IPS-18c (cell line): Measurements from ENCODE around the gene CDH13.

Experiments used
- H3K4me3 ChIP-seq: 2 replicates; pipeline ENCODE4 v1.7.0; 2013; ENCODE audit warnings: low read depth, mild to moderate bottlenecking, low read length, moderate library complexity; ENCODE audit not compliant: insufficient read depth
- H3K9me3 ChIP-seq: one replicate; pipeline ENCODE4 v1.6.1; 2013; ENCODE audit warnings: mild to moderate bottlenecking, low read length, moderate library complexity; ENCODE audit not compliant: control insufficient read depth, insufficient read depth

CDH13 gene

GRCh38 chr16:83176802-83177201 is 550.0 kb downstream of the CDH13 start:
- Histone ChIP-seq H3K9me3 (no peaks in the 10 kb centered on the region), H3K4me3 (no peak overlapping the region)

- H3K9me3 ChIP-seq = no peaks in the 10 kb centered on the region
- H3K4me3 ChIP-seq = no peak overlapping the region
These were observed 559.1 kb downstream of the CDH13 start for GRCh38 chr16:83185902-83186301.

DNA sequence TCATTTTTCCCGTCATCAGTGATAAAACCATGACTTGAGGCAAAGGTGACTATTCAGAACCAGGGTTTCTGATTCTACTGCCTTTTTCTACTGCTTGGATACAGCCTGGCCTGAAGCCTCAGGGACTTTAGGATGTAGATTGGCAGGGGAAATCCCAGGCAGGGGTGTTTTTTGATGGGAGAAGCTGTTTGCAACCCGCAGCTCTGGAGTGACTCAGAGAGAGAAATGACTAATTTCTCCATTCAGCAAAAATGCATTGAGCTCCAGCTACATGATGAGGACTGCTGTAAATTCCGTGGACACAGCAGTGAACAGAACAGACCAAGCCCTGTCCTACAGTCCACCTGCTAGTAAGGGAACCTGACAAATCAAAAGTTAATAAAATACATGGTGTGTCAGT is 560.6 kb downstream of the CDH13 start:
- Histone ChIP-seq H3K9me3 (no peaks in the 10 kb centered on the region), H3K4me3 (no peak overlapping the region)

- Histone ChIP-seq H3K9me3 (no peaks in the 10 kb centered on the region), H3K4me3 (no peak overlapping the region)
These were observed 570.0 kb downstream of the CDH13 start for GRCh38 chr16:83196796-83197195.

DNA sequence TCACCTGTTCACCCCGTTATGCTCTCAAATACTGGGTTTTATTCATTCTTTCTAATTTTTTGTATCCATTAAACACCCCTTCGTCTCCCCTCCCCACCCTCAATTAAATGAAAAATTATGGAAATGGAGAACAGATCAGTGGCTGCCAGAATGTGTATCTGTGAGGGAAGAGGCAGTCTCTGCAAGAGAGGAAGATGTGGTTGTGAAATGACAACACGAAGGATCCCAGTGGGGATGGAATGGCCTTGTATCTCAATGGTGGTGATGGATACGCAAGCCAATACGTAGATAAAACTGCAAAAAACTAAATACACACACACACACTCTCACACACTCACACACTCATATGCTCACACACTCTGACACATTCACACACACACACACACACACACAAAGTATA is 570.7 kb downstream of the CDH13 start:
- Histone ChIP-seq H3K9me3 (no peaks in the 10 kb centered on the region), H3K4me3 (no peak overlapping the region)

GRCh38 chr16:83198977-83199376 is 572.2 kb downstream of the CDH13 start:
- no peaks in the 10 kb centered on the region for H3K9me3 ChIP-seq
- H3K4me3 ChIP-seq = no peak overlapping the region

DNA sequence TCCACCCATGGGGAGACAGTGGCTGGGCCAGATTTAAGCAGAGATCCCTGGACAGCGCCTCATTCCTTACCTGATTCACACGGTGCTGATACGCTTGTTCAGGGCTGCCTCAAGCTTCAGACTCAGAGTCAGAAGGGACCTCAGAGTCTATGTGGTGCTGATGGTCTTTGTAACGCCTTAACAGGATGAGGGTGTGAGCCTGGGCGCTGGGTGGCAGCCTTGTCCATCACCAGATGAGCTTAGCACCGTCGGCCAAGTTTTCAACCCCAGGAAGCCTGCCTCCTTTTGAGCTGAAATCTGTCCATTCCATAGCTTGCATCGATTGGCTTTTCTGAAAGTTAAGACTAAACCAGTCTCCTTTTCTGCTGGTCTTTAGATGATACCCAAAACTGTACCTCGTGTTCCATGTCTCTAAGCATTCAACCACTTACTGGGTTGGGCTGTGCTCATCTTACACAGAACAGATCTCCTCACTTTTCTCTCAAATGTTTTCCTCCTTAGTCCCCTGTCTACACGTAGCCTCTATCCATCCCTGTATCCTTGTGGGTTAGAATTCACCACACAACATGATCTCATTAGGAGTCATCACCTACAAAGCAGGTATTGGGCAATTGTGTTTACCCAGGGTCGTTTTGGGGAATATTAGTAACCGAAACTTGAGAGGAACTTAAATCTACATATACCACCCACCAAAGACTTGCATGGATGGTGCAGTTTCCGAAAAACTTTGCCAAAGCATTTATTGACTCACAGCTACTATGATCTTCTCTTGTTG is 573.4 kb downstream of the CDH13 start:
- H3K4me3 ChIP-seq = no peak overlapping the region
- no peaks in the 10 kb centered on the region for H3K9me3 ChIP-seq

DNA sequence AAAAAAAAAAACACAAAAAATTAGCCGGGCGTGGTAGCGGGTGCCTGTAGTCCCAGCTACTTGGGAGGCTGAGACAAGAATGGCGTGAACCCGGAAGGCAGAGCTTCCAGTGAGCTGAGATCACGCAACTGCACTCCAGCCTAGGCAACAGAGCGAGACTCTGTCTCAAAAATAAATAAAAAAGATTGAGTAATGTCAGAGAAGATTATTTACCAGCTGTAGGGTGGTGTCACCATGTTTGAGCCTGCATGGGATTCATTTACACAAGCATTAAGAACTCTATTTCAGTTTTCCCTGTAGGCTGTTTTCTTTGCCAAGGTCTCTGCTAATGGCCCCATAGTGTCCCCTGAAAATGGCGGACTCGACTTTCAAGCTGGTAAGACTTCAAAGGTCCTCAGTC is 575.0 kb downstream of the CDH13 start:
- Histone ChIP-seq H3K9me3 (no peaks in the 10 kb centered on the region), H3K4me3 (no peak overlapping the region)

DNA sequence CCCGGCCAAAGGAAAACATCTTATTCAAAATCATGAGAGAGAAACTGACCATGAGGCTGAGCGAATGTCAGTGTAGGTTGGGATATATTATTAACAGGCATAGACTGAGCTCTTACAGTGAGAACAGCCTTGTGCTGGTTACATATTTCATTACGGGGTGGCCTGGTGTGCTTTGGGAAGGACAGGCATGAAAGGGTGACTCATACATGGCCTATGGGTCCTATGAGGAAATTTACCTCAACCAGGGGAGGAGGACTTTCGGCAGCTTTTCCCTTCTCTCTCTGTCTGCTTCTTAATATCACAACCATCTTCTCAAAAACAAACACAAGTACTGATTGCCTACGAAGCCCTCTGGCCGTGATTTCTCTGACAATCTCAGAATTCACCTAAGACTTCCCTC is 579.1 kb downstream of the CDH13 start:
- Histone ChIP-seq H3K4me3 (no peak overlapping the region), H3K9me3 (no peaks in the 10 kb centered on the region)

GRCh38 chr16:83206426-83206825 is 579.7 kb downstream of the CDH13 start:
- no peak overlapping the region for H3K4me3 ChIP-seq
- no peaks in the 10 kb centered on the region for H3K9me3 ChIP-seq

- no peak overlapping the region for H3K4me3 ChIP-seq
- peaks cover 3% of the 10 kb centered on the region for H3K9me3 ChIP-seq
These were observed 584.9 kb downstream of the CDH13 start for GRCh38 chr16:83211711-83212110.

DNA sequence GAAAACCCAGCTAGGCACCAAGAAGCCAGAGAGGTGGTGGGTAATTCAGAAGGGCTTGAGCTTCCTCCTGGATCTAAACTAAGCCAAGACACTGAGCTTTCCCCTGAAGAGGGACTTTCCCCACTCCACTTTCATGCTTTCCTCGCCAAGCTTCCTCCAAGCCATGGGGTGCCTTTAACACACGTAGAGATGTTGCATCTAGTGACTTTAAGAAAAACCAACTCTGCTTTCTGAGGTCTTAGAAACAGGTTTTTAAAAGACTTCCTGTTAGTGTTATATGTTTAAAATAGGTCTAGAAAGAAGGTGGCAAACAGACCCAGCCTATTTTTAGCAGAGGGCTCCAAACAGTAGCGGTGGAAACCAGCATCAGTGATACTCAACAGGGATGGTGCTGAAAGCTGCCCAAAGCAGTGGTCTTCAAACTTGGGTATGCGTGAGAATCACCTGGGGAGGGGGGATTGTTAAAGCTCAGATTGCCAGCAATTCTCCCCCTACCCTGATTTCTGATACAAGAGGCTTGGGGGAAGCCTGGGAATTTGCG is 585.6 kb downstream of the CDH13 start:
- Histone ChIP-seq H3K9me3 (peaks cover 3% of the 10 kb centered on the region), H3K4me3 (no peak overlapping the region)

DNA sequence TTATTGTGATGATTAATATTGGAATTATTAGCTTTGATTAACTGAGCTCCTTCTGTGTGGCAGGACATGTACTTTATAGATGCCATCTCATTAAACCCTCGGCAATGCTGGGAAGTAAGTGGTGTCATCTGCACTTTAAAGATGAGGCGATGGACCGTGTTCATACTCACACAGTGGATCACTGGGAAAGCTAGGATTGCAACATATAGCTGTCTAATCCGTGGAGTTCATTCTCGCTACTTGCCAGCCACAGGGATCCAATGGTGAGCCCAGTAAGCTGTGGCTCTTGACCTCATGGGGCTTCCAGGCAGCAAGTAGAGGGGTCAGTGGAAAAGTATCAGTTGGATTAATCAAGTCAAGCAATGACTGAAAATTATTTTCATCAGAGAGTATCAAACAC is 587.9 kb downstream of the CDH13 start:
- H3K4me3 ChIP-seq = no peak overlapping the region
- peaks cover 3% of the 10 kb centered on the region for H3K9me3 ChIP-seq

DNA sequence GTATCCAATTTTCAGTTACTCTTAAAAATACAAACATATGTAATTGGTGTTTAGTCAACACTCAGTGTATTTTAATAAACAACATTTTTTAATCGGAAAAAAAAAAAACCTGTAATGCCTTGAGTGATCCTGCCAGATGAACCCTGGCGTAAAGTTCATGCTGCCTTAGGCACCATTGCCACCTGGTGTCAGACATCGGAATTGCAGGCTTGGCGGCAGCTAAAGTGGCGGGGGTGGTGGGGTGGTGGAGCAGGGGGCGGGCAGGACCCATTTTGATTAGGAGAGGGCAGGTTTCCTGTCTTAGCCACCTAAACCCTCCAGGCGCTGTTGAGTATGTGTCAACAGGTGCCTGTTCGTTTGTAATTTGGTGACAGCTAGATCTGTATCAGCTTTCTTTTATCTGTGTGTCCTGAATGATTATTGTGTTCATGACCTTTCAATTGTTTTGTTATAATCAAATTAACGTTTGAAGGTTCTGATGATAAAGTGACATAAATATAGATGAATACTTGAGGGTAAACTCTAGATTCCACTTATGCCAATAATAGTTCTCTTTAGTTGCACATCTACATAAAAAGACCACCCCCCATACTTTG is 588.7 kb downstream of the CDH13 start:
- Histone ChIP-seq H3K4me3 (no peak overlapping the region), H3K9me3 (peaks cover 3% of the 10 kb centered on the region)

GRCh38 chr16:83219285-83219684 is 592.5 kb downstream of the CDH13 start:
- Histone ChIP-seq H3K9me3 (no peaks in the 10 kb centered on the region), H3K4me3 (no peak overlapping the region)

DNA sequence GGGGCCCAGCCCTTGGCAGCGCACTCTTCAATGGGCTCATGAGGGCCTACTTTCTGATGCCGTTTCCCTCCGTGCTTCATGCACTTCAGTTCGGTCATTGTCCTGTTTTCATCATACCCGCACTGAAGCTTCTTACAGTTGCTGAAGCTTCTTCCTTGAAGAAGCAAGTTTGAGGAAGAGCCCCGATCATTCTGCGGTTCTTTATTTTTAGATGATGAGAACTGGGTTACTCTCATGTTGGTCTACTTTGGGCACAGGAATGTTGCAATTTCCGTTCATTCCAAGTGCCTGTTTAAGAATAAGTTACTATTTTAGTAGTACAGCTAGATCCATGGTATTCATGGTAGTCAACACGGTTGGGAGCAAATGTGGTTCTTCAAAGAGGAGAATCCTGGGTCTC is 593.3 kb downstream of the CDH13 start:
- H3K9me3 ChIP-seq = no peaks in the 10 kb centered on the region

DNA sequence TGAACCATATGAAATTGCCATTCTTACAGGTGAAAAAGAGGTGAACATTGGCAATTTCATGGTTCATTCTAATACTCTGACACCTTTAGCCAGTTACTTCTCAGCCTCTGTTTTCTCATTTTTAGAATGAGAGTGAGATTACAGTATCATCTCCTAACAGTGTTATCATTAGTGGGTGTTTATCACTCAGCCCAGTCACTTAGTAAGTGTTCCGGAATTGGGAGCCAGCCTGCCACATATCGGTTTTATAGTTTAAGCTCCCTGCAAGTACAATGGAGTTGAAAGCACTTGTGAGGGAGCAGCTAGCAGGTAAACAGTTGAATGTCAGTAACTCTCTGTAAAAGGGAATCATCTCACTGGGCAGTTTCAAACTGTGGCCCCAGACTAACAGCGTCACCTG is 597.9 kb downstream of the CDH13 start:
- Histone ChIP-seq H3K9me3 (no peaks in the 10 kb centered on the region), H3K4me3 (no peak overlapping the region)

More for the DNA sequence above, 593.3 kb downstream of the CDH13 start:
- H3K4me3 ChIP-seq = no peak overlapping the region

DNA sequence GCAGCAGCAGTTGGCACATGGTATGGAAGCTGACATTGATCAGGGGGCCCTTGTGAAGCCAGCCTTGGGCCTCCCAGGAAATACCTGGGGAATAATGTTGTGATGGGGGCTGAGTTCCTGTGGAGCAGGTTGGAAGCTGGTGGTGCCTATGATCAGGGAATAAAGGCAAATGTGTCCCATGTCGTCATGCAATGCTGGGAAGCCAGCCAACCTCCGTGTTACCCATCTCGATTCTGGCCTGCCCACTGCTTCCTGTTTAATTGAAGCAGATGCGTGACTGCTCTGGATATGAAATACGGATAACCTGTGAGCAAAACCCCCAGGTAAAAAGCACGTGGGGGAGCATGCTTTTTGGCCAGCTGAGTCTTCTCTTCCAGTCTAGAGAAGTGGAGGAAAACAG is 600.6 kb downstream of the CDH13 start:
- Histone ChIP-seq H3K4me3 (no peak overlapping the region), H3K9me3 (no peaks in the 10 kb centered on the region)
